ENCODE data around the gene ELAVL4.

Gene ELAVL4

GRCh38 chr1:50181027-50181663 is 72.4 kb downstream of the ELAVL4 start:
- no peak for DNase-seq

- no peak for DNase-seq
Observed at GRCh38 chr1:50183378-50184133, 74.8 kb downstream of the ELAVL4 start.

GRCh38 chr1:50189369-50189768 is 80.6 kb downstream of the ELAVL4 start:
- DNase-seq: no peak

GRCh38 chr1:50193002-50193401 is 84.3 kb downstream of the ELAVL4 start:
- DNase-seq: no peak

GRCh38 chr1:50195205-50195604 is 86.5 kb downstream of the ELAVL4 start:
- no peak for DNase-seq

GRCh38 chr1:50196081-50196480 is 87.4 kb downstream of the ELAVL4 start:
- DNase-seq: no peak

GRCh38 chr1:50197216-50197615 is 88.5 kb downstream of the ELAVL4 start:
- no peak for DNase-seq

GRCh38 chr1:50208315-50208714 is 99.6 kb downstream of the ELAVL4 start:
- DNase-seq: no peak

- no peak for DNase-seq
Observed at GRCh38 chr1:50208756-50209155, 100.0 kb downstream of the ELAVL4 start.

- DNase-seq: no peak
Observed at GRCh38 chr1:50209749-50210148, 101.0 kb downstream of the ELAVL4 start.

GRCh38 chr1:50213505-50213904 is 104.8 kb downstream of the ELAVL4 start:
- no peak for DNase-seq

GRCh38 chr1:50214717-50215116 is 106.0 kb downstream of the ELAVL4 start:
- no peak for DNase-seq

GRCh38 chr1:50218344-50219120 is 109.8 kb downstream of the ELAVL4 start:
- DNase-seq: no peak

- DNase-seq: no peak
Observed at GRCh38 chr1:50228871-50229384, 120.2 kb downstream of the ELAVL4 start.

GRCh38 chr1:50231209-50231608 is 122.5 kb downstream of the ELAVL4 start:
- no peak for DNase-seq

GRCh38 chr1:50232336-50232735 is 123.6 kb downstream of the ELAVL4 start:
- no peak for DNase-seq

- DNase-seq: no peak
Observed at GRCh38 chr1:50236656-50237055, 127.9 kb downstream of the ELAVL4 start.

- no peak for DNase-seq
Observed at GRCh38 chr1:50237056-50237455, 128.3 kb downstream of the ELAVL4 start.

- no peak for DNase-seq
Observed at GRCh38 chr1:50243939-50244338, 135.2 kb downstream of the ELAVL4 start.

- DNase-seq: no peak
Observed at GRCh38 chr1:50246869-50247268, 138.1 kb downstream of the ELAVL4 start.

- DNase-seq: no peak
Observed at GRCh38 chr1:50251702-50252101, 143.0 kb downstream of the ELAVL4 start.

- no peak for DNase-seq
Observed at GRCh38 chr1:50252196-50252595, 143.5 kb downstream of the ELAVL4 start.
